ENCODE data around the gene SNW1. TPM values are rescaled to one million over a fixed set of nuclear protein-coding genes. Genes with fewer than 3 reads are reported as not detected.
"Not testable (repeated sequence)": the region's sequence is repeated elsewhere in the genome, so short reads cannot be mapped to it uniquely, and the experiment has no call there.

Gene SNW1
- polyA plus RNA-seq, 4 donors = 74.6 to 95.4 (median 88.7) TPM

DNA sequence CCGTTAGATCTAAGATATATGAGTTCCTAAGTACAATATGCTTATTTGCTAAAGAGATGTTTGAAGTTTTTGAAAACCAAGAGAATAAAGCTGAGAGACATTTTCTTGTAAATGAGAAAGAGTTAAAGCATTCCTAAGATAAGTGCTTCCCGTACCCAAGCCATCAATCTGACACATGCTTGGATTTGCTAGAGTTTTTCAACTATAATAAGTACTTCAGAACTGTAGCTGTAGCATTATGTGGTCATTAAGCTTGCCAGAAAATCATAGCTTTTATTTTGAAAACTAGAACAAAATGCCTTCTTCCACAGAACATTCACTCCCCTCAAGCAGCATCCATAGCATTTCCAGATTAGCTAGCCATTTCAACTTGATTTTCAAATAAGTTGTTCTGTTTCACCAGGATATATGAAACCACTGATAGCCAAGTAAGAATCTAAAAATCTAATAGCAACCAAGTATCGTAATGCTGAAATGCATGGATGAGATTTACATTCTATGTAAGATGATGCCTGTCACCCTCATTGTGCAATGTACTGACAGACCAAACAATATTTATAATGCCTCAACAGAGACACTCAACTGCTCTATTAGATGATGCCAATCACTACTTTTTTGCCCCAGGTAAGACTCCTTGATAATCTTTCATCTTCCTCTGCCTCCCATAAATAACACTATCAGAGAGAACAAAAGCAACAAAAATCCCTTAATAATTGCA, 8.0 kb downstream of the SNW1 start:
- DNase-seq (ENCODE audit: low read depth in 4 of 4, low spot score in 3 of 4) = no peak

DNA sequence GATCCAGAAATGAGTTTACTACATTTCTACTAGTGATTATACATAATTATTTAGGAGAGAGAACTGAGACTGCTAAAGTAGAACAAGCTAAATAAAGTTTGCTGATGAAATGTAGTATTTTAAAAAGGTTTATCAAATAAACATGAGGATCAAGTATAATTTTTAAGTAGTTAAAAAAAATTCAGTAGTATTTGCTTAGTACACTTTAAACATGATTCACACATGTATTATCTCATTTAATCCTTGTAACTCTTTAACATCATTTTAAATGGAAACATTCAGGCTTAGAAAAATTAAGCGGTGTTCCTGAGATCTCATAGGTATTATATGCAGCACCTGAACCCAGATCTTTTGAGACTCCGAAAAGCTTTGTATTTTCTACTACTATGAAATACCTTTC, 8.7 kb downstream of the SNW1 start:
- no peak for DNase-seq (ENCODE audit: low read depth in 4 of 4, low spot score in 3 of 4)

GRCh38 chr14:77747425-77747824, 13.5 kb downstream of the SNW1 start:
- DNase-seq (ENCODE audit: low read depth in 4 of 4, low spot score in 3 of 4) = not testable (repeated sequence)

DNA sequence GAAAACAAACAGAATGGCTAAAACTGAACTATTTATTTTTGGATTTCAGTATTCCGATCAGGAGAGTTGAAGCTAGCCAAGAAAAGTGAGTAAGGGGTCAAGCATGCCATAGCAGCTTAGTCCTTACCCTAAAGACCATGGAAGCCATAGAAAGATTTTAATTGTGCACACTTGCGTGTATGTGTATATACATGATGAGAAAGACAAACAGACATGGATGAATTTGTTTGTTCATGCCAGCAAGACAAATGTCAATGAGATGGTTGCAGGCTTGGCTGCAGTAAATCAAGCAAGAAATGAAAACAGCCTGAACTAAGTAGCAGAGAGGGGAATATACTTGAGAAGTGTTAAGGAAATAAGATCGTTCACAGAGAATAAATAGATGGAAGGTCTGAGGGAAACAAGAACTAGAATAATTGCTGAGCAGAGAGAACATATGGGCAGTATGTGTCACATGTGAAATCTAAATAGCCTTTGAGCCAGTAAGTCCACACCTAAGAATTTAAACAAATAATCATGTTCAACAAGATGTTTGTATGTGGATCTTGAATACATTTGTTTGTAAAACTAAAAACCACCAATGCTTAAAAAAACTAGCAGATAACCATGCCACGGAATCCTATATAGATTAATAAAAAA, 14.8 kb downstream of the SNW1 start:
- DNase-seq (ENCODE audit: low read depth in 4 of 4, low spot score in 3 of 4) = no peak

DNA sequence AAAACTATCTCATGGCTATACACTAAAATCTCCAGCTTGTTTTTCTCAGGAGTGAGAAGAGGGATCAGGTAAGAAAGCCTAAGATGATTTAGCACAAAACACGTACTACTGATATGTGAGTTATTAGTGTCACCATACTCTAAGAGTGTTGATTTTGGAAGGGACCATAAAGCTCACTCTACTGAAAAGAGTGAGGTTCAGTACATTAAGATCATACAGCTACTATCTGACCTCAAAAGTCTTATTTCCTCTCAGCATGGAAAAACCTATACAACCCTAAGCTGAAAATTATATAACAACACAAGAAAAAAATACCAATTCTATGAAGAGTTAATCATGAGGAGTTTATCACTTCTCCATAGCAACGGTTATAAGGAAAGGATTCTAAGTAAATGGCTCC, 19.5 kb downstream of the SNW1 start:
- DNase-seq (ENCODE audit: low read depth in 4 of 4, low spot score in 3 of 4) = no peak

DNA sequence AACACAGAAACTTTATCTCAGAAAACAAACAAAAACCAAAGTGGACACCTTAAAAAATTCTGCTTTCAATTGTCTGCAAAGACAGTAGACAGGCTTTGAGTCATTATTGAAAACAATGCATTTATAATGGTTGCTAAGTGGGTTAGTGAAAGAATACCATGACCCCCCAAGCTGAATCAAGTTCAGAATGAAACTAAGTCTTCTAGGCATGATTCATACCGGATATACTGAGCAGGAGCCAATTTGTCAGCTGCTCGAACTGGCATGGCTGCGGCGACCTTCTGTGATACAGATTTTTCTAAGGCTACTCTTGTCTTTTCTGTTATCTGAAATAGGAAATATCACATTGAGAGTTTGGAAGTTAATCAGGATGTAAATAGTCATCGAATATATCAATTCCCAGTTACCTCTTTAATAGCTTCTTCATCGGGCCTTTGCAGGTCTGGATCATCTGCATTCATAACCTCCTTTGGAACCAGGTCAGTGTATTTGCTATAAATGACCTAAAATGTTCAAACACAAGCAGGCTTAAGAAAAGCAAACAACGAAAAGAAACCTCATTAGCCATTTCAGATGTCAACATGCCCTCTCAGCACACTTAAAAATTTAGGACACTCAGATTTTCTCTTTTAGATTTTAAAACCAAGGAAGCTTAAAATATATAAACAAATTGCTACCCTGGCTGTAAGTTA, 22.3 kb downstream of the SNW1 start:
- DNase-seq (ENCODE audit: low read depth in 4 of 4, low spot score in 3 of 4) = no peak

DNA sequence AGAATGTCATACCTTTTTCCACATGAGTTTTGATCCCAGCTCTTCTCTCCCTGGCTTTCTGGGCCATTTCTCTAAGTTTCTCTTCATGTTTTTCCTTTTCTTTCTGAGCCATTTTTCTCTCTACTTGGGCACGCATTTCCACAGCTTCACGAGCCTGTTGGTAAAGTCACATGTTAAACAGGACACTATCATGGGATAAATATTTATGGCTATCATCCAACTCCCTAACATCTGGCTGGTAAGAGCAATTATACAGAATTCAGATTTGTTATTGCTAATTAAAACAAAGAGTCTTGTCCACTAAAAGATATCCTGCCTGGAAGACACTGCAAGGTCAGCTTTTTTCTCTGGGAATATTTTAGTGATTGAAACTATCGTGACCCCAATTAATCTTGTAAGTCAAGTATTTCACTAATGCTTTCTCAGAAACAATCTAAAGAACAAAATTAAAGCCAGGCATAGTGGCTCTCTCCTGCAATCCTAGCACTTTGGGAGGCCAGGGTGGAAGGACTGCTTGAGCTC, 29.9 kb downstream of the SNW1 start:
- DNase-seq (ENCODE audit: low read depth in 4 of 4, low spot score in 3 of 4) = no peak

DNA sequence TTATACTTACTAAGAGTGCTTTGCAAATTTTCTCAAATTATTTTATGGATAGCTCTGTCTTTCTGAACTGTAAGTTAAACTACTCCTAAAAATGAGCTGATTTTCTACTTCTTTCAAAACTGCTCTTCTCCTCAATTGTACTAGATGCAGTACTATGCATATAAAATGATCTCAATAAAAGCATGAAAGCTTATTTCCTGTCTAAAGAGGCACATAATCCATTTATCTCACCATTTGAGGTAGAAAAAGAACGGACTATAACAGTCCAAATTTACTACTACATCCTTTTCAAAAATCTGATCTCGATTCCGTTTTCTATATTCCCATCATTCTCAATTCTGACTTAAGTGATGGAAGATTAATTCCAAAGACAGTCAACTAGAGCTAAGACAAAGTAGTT, 38.7 kb downstream of the SNW1 start:
- DNase-seq (ENCODE audit: low read depth in 4 of 4, low spot score in 3 of 4) = no peak

DNA sequence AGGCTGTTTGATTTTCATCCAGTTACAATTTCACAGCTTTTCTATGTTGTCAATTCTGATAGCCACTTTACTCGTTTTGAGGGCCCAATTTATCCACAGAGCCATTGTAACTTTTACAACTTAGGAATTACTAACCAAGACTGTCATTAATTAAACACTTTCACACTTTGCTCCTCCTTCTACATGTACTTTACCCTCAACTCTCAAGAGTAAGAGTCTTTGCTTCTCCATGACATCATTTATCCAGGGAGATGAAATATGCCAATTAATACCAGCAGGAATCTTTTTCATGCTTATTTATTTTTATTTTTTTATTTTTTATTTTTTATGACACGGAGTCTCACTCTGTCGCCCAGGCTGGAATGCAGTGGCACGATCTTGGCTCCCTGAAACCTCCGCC, 39.5 kb downstream of the SNW1 start:
- no peak for DNase-seq (ENCODE audit: low read depth in 4 of 4, low spot score in 3 of 4)

GRCh38 chr14:77717608-77718305, 43.2 kb downstream of the SNW1 start:
- no peak for DNase-seq (ENCODE audit: low read depth in 4 of 4, low spot score in 3 of 4)

DNA sequence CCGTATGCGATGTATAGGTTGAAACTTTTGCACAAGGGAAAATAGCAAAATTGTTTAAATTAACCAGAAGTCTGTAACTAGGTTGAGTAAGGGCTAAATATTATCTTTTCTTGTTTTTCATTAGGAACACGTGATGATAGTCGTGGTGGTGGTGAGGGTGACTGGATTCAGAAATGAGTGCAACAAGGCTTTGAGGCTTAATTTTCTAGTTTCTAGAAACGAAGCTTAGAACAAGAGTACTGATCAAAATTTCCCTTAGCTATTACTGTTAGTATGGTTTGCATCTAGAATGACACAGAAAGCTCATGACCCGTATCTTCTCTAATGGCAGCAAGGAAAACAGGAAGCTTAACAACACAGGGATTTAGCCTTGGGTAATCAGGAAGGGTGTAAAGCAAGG, 46.0 kb downstream of the SNW1 start:
- DNase-seq (ENCODE audit: low read depth in 4 of 4, low spot score in 3 of 4) = no peak

DNA sequence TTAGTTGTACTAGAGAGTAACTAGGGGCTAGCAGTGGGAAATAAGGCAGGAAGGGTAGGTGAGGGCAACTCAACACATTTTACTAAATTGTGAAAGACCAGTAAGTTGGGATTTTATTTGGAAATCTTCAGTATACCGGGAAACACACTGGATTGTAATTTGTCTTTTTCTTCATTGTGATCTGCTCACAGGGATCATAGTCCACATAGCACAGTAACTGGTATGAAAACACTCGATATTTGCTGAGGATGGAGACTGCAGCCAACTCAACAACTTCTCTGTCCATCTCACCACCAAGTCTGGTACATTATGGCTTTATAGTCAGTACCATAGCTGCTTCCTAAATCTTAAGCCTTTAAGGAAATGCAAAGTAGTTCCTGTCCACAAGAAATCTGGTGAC, 50.6 kb downstream of the SNW1 start:
- DNase-seq (ENCODE audit: low read depth in 4 of 4, low spot score in 3 of 4) = no peak

DNA sequence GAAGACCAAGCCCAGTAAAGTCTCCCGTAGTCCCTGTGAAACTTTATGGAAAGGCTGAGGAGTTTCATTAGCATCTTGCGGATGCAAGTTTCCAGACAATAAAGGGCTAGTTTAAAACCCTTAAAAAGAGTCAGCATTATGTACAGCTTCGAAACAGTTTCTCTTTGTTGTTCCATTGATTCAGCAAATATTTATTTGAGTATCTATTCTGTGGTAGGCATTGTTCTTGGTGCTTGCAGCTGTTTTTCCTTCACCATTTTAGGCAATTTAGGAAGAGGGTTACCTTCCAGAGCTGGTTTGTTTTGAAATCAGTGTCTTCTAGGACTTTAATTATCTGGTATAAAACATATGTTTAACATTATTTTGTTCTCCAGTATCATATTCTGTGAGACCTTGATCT, 51.5 kb downstream of the SNW1 start:
- no peak for DNase-seq (ENCODE audit: low read depth in 4 of 4, low spot score in 3 of 4)

DNA sequence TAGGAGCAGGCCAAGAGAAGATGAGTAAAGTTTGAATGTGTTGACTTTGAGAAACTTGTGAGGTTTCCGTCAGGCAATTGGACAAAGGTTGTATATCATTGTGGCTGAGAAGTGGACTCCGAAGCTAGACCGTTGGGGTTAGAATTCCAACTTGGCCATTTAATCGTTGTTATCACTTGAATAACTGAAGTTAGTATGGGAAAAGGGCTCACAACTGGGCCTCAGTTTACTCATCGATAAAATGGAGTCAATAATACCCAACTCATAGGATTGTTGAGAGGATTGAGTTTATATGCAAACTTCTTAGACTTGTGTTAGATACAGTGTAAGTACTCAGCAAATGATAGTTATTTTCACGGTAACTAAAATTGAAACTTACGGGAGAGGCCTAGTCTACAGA, 52.2 kb downstream of the SNW1 start:
- DNase-seq (ENCODE audit: low read depth in 4 of 4, low spot score in 3 of 4) = no peak

GRCh38 chr14:77707724-77708408, 53.1 kb downstream of the SNW1 start, which contains the start of the genes ALKBH1 and SLIRP:
TSS of gene ALKBH1 (minus strand) at chr14:77708023. CDS start at chr14:77708004, 19 bp downstream.
TSS of gene SLIRP (plus strand) at chr14:77708103. CDS start at chr14:77708112, 9 bp downstream.
- peak; percentile 70 to 89 (median 82) for DNase-seq (ENCODE audit: low read depth in 4 of 4, low spot score in 3 of 4)

- peak; percentile 3 to 18 (median 7) for DNase-seq (ENCODE audit: low read depth in 4 of 4, low spot score in 3 of 4)
These were observed 53.6 kb downstream of the SNW1 start for GRCh38 chr14:77707355-77707723.

- no peak for DNase-seq (ENCODE audit: low read depth in 4 of 4, low spot score in 3 of 4)
These were observed 69.7 kb downstream of the SNW1 start for GRCh38 chr14:77691259-77691658.

DNA sequence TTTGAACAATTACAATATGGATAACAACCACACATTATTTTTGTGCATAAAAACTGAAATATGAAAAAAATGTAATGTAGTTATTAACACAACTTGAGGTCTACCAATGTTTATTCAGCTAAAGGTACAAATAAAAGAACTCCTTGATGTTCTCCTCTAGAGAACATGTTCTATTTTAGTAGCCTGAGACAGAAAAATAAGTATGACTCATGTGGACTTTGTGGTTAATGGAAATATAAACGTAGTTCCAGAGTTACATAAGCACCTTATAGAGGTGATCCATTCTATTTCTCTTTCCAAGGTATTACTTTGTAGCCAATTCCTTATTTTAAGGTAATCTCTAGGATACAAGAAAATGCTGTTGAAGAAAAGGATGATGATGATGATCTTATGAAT, 78.8 kb downstream of the SNW1 start:
- DNase-seq (ENCODE audit: low read depth in 4 of 4, low spot score in 3 of 4) = no peak

DNA sequence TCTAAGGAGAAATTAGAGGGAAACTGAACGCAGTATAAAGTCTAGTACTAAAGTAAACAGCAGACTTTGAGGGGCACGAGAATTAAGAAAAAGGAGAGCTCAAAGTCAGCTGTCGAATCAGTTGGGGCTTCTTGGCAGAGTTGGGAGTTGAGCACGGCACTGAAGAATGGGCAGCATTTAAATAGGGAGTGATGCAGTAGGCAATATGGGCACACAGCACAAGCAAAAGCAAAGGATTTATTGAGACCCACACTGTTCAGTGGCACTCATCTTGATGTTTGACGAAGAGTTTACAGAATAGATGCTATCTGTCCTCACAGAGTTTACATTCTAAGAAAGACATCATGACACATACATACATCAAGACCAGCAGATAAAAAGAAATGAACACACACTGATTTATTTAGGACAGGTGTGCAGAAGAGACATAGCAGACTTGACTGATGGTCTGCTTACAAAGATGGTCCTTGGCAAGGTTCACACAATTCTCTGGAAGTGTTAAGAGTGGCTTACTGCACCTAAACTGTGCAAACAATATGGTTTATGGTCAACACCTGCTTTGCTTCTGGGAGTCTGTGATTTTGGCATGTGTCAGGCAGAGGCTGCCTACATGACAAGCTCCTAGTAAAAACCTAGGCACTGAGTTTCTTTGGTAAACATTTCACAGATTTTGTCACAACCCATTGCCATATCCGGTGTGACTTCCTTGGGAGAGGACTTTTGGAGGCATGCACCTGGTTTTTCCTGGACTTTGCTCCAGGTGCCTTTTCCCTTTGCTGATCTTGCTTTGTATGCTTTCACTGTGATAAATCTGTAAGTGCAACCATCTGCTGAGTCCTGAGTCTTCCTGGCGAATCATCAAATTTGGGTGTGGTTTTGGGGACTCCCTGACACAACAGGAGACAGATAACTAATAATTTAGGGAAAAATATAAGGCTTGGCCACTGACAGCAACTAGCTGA, 79.5 kb downstream of the SNW1 start:
- no peak for DNase-seq (ENCODE audit: low read depth in 4 of 4, low spot score in 3 of 4)
